ENCODE measurements around the gene DPP6. TPM values are rescaled to one million over a fixed set of nuclear protein-coding genes. Genes with fewer than 3 reads are reported as not detected.

Gene DPP6
- total and polyA plus RNA-seq, 2 experiments from 2014 or later: not detected

- Histone ChIP-seq H3K27me3 (ENCODE audit: insufficient read depth) (no peaks in the 10 kb centered on the region), H3K4me2 (no peak overlapping the region), H3K9me2 (ENCODE audit: insufficient read depth) (no peaks in the 10 kb centered on the region), H3F3A (replicated peaks; ENCODE audit: low read depth) (no peaks in the 10 kb centered on the region), H2AFZ (no peak overlapping the region), H3K36me3 (ENCODE audit: insufficient read depth) (no peaks in the 10 kb centered on the region), H3K4me3 (no peak overlapping the region), H4K20me1 (replicated peaks; ENCODE audit: insufficient read depth) (no peaks in the 10 kb centered on the region), H3K4me1 (ENCODE audit: insufficient read depth) (no peaks in the 10 kb centered on the region), H3K79me2 (replicated peaks; ENCODE audit: insufficient read depth) (no peaks in the 10 kb centered on the region), H3K27ac (ENCODE audit: low read depth) (no peak overlapping the region)
- DNase-seq (ENCODE audit: low spot score) (no peak), ATAC-seq (no peak)
- TF ChIP-seq ZNF114 (CRISPR knock-in tag; IDR thresholded peaks at IDR 0.05) (no peak), ZNF331 (CRISPR knock-in tag; IDR thresholded peaks at IDR 0.05; ENCODE audit: low read depth) (no peak), CREB1 (CRISPR knock-in tag; IDR thresholded peaks at IDR 0.05; ENCODE audit: low read depth) (no peak), EZH2 (IDR thresholded peaks at IDR 0.05; ENCODE audit: low read depth, unreplicated experiment) (no peak), REST (IDR thresholded peaks at IDR 0.05; ENCODE audit: unreplicated experiment) (no peak), NANOG (IDR thresholded peaks at IDR 0.05; ENCODE audit: borderline replicate concordance) (no peak), POLR2AphosphoS5 (IDR thresholded peaks at IDR 0.05; ENCODE audit: low read depth) (no peak), STAT1 (IDR thresholded peaks at IDR 0.05; ENCODE audit: unreplicated experiment) (no peak), EZH2phosphoT487 (IDR thresholded peaks at IDR 0.05; ENCODE audit: unreplicated experiment) (no peak)
- H3K9me3 Mint-ChIP-seq: no peaks in the 10 kb centered on the region
- peaks cover 12% of the 10 kb centered on the region for H3K4me1 Mint-ChIP-seq
- H3K4me3 Mint-ChIP-seq: no peak overlapping the region
- no peaks in the 10 kb centered on the region for H3K36me3 Mint-ChIP-seq (ENCODE audit: low read depth)
- peaks cover 11% of the 10 kb centered on the region for H3K27me3 Mint-ChIP-seq (ENCODE audit: insufficient read depth, low read depth, poor library complexity)
- H3K27ac Mint-ChIP-seq: no peak overlapping the region
These were observed 247.5 kb downstream of the DPP6 start for GRCh38 chr7:154299736-154300135.

- Histone ChIP-seq H3F3A (replicated peaks; ENCODE audit: low read depth) (no peaks in the 10 kb centered on the region), H3K9me2 (ENCODE audit: insufficient read depth) (no peaks in the 10 kb centered on the region), H3K36me3 (ENCODE audit: insufficient read depth) (no peaks in the 10 kb centered on the region), H4K20me1 (replicated peaks; ENCODE audit: insufficient read depth) (no peaks in the 10 kb centered on the region), H3K4me1 (ENCODE audit: insufficient read depth) (no peaks in the 10 kb centered on the region), H3K4me3 (no peak overlapping the region), H2AFZ (no peak overlapping the region), H3K27ac (ENCODE audit: low read depth) (no peak overlapping the region), H3K27me3 (ENCODE audit: insufficient read depth) (no peaks in the 10 kb centered on the region), H3K79me2 (replicated peaks; ENCODE audit: insufficient read depth) (no peaks in the 10 kb centered on the region), H3K4me2 (no peak overlapping the region)
- H3K36me3 Mint-ChIP-seq (ENCODE audit: low read depth): no peaks in the 10 kb centered on the region
- H3K4me3 Mint-ChIP-seq: no peak overlapping the region
- DNase-seq (ENCODE audit: low spot score) (no peak), ATAC-seq (no peak)
- no peak overlapping the region; the same call in 1 of the 2 replicates for H3K27ac Mint-ChIP-seq
- H3K27me3 Mint-ChIP-seq (ENCODE audit: insufficient read depth, low read depth, poor library complexity): peaks cover 15% of the 10 kb centered on the region
- TF ChIP-seq EZH2 (IDR thresholded peaks at IDR 0.05; ENCODE audit: low read depth, unreplicated experiment) (no peak), ZNF114 (CRISPR knock-in tag; IDR thresholded peaks at IDR 0.05) (no peak), JUNB (IDR thresholded peaks at IDR 0.05; ENCODE audit: unreplicated experiment) (no peak)
- H3K9me3 Mint-ChIP-seq: no peaks in the 10 kb centered on the region
- peaks cover 22% of the 10 kb centered on the region for H3K4me1 Mint-ChIP-seq
These were observed 250.2 kb downstream of the DPP6 start for GRCh38 chr7:154302380-154302779.
